Posterior vena cava (tissue), 2 donors: Measurements from ENCODE around the gene UBAC2. TPM values are rescaled to one million over a fixed set of nuclear protein-coding genes. Genes with fewer than 3 reads are reported as not detected.

Experiments
- DNase-seq: peaks from one replicate; pipeline ENCODE4 v3.0.0-alpha.2; 2020; ENCODE audit warnings: low spot score
- intact Hi-C, 2 donors: fragments of 100-400 bp; cut with DNase I; formaldehyde crosslinking; loops; one replicate each; pipeline versions ENCODE4 v1.14.1 to v1.14.2; 2022 to 2023
- total RNA-seq, 2 donors: library from RNA; stranded (reverse); fragmentation: NEBNext Ultra II Directional; extraction: Animal tissue kit (Norgen Biotek cat#: 25700); gene quantifications; one replicate each; pipeline ENCODE4 v1.2.1, GENCODE V29; 2021
- donor health status: DM: yes; HTN: yes; CAD: no.
- donor health status: DM: yes; HTN: yes; CAD: no.

The UBAC2 gene
- total RNA-seq, 2 donors from 2014 or later, result 38.2 to 41.4 TPM

DNA sequence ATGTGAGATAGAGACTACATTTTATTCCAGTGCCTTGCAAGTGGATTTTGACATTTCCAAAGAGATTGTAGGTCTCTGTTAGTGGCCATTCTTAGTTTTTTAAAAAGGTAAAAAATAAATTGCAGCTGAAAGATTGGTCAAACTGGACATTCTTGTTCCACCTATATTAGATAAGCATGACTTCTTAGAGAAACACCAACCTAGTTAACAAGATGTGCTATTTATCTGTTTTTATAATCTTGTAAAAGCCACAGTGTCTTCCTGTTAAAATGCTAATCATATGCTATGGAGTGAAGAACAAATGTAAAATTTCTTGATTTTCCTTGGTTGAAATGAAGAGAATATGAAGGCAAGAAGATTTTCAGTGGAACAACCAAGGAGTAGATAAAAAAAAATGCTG is 140.0 kb downstream of the UBAC2 start:
- intact Hi-C loops, result no loop called here
- no peak for DNase-seq

- intact Hi-C loops, result no loop called here
- DNase-seq, result peak; percentile 49
Measured at GRCh38 chr13:99341969-99342722, 141.5 kb downstream of the UBAC2 start.

GRCh38 chr13:99342723-99343315 is 142.2 kb downstream of the UBAC2 start:
- intact Hi-C loops, result no loop called here
- peak; percentile 61 for DNase-seq

DNA sequence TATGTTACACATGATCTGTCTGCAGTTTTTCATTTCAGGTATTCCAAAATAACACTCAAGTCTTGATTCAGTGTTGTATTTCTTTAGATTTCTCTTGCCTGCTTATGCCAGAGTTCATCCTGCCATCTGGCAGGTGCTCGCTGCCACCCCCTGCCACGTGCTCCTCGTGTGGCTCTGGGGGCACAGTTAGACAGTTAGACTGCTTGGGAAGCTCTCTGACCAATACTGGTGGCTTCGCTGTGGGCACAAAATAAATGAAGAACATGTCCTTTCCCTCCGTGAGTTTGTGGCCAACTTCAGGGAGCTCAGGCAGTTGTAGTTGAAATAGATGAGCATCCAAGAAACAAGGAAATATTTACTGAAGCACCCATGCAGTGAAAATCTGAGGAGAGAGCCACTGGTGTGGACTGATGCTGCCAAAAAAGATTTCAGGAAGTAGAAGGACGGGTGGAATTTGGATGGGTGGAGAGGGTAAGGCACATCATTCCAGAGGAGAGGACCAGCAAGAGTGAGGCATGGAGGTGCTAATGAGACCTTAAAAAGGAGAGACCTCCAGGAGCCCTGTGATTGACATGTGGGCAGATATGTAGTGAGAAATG is 144.1 kb downstream of the UBAC2 start:
- intact Hi-C loops, result no loop called here

DNA sequence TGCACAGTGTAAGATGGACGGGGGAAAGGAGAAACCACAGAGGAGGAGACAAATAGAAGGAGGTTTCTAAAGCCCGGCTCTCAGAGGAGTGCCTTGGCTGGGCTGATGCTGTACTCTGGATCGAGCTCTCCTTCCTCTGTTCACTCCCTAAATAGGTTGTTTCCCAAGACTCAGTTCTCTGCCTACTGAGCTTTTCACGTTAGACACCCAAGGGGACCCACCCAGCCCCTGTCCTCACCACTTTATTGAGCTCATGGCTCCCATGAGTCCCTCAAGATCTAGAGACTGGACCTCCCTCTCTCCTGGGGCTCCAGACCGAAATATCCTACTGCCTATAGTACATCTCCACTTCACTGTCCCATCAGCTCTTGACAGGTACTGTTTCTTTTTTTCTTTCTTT is 144.7 kb downstream of the UBAC2 start:
- no peak for DNase-seq
- intact Hi-C loops, result no loop called here

More for the DNA sequence above, 144.1 kb downstream of the UBAC2 start:
- peak; percentile 68 for DNase-seq

- DNase-seq, result peak; percentile 45
- intact Hi-C loops, result no loop called here
Measured at GRCh38 chr13:99346335-99347042, 145.8 kb downstream of the UBAC2 start.

GRCh38 chr13:99347335-99347878 is 146.8 kb downstream of the UBAC2 start:
- no peak for DNase-seq

GRCh38 chr13:99347911-99348451 is 147.3 kb downstream of the UBAC2 start:
- intact Hi-C loops, result no loop called here
- peak; percentile 53 for DNase-seq

More at GRCh38 chr13:99347335-99347878, 146.8 kb downstream of the UBAC2 start:
- intact Hi-C loops, result no loop called here

DNA sequence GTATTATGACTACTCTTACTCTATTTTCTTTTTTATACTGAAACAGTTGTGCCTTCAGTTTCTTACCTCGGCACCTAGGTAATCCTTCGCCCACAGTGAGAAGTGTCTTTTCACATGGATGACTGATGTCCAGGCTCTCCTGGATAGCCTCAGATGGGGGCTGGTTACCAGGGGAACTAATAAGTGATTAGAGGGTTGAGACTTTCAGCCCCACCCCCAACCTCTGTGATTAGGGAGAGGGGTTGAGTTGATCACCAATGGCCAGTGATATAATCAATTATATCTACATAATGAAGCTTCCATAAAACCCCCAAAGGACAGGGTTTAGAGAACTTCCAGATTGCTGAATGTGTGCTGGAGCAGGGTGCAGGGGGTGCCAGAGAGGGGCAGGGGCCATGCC is 149.5 kb downstream of the UBAC2 start:
- no peak for DNase-seq
- intact Hi-C loops, result no loop called here

- no peak for DNase-seq
- intact Hi-C loops, result no loop called here
Measured at GRCh38 chr13:99351772-99352171, 151.1 kb downstream of the UBAC2 start.

DNA sequence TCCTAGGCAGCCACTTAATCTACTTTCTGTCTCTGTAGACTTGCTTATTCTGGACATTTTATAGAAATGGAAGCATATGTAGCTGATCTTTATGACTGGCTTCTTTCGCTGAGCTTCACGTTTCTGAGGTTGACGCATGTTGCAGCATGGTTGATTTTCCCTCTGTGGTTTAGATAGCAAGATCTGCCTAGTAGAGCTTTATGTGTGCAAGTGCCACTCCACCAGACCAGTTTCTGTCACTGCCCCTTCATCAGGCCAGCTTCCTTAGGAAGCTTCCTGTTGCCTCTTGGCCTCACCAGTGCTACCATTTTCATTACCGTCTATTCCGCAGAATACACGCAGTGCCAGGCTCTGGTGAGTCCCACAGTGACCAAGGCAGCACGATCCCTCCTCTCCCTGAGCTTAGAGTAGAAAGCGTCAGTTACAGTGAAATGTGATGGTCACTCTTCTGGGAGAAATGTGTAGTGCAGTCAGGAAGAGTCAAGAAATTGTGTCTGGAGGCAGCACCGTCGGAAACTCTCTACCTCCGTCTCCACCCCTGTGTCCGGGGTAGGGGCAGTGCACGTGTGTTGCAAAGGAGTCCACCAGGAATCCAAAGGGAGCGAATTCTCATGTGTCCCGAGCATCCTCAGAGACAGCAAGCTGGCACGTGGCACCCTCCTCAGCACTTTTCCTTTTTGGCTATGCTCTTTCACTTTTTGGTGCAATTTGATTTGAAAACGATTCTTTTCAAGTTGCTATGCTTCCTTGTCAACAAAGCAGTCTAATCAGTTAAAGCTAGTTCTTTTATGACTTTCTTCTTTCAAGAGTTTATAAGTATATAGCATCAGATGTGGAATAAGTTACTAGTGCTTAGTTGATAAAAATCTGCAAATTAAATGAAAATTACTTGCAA is 151.9 kb downstream of the UBAC2 start:
- peak; percentile 42 for DNase-seq
- intact Hi-C loops, result no loop called here

DNA sequence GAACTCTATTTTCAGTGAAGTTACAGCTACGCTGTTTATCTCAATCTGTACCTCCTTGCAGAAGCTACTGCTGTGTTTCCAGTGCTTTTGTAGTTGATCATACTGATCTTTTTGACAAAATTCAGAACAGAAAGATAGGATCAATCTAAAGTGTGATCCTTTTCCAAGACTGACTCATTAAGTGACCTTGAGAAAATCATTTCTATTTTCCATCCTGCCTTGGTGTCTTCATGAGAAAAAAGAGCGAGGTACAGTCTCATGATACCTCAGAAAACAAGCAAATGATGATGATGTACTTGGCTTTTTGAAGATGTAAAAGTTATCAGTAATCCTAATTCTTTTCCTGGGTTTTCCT is 152.6 kb downstream of the UBAC2 start:
- DNase-seq, result no peak
- intact Hi-C loops, result no loop called here

DNA sequence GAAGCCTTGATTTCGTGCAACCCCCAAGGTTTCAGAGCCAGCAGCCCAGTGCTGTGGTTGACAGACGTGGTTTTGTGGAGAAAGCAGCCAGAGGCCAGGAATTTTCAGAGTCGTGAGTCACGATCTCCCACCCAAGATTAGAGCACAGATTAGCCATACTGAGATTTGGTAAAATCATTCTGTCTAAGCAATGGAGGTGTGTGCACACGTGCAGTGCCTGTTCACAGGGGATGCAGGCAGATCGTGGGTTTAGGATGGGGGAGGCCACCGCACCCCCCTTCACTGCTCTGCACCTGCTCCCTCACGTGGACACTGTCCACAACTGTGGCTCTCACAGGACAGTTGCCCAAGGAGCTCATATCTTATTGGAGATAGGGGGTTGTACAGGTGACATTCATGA is 153.2 kb downstream of the UBAC2 start:
- intact Hi-C loops, result no loop called here
- DNase-seq, result peak; percentile 23

- intact Hi-C loops, result no loop called here
Measured at GRCh38 chr13:99354371-99354951, 153.8 kb downstream of the UBAC2 start.

GRCh38 chr13:99355267-99356011 is 154.8 kb downstream of the UBAC2 start:
- no peak for DNase-seq

More at GRCh38 chr13:99354371-99354951, 153.8 kb downstream of the UBAC2 start:
- no peak for DNase-seq

GRCh38 chr13:99356012-99356261 is 155.3 kb downstream of the UBAC2 start:
- intact Hi-C loops, result no loop called here
- no peak for DNase-seq

More at GRCh38 chr13:99355267-99356011, 154.8 kb downstream of the UBAC2 start:
- intact Hi-C loops, result no loop called here

DNA sequence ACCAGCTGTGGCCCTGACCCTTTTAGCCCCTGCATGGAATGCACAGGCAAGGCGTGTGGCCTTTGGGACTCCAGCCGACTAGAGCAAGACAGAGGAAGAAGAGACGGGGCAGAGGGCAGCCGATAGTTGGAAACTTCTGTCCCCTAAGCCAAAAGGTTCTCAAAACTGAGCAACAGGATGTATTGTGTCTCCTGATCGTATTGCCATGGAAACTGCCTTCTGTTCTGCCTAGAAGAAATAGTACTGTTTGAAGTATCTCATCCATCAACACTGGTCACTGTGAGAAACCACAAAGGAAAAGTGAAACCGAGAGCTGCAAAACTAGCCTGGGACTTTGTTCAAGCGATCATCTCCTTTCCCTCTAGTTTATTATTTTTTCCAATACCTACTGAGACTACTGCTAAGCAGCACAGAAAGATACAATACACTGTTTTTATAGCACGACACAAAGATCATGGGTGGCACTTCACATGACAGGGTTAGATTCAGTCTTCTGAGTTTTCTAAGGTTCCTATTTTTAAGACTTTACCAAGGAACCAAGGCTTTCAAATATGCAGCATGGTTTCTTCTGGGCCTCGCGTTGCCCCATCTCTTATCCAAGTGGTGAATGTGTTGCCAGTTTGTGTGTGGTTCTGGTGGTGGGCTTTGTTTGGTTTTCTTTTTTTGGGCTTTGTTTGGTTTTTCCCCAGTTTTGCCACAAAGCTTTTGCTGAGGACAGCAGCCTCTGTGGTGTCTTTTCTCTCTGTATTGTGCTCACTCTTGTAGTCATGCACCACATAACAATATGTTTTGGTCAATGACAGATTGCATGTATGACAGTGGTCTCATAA is 155.8 kb downstream of the UBAC2 start:
- intact Hi-C loops, result loop anchor here in 1 of 2 donors (1.0 kb wide), 1 partner anchor 80 kb away; no protein-coding TSS in a partner anchor
- no peak for DNase-seq
